HUES48 (cell line): ENCODE measurements around the gene ZNF488.

Experiments used
- H3K27ac ChIP-seq: one replicate; pipeline ENCODE4 v1.7.0; 2013; ENCODE audit warnings: low read depth, low read length, inconsistent platforms
- H3K27me3 ChIP-seq: 2 replicates; pipeline ENCODE4 v1.6.1; 2013; ENCODE audit warnings: mild to moderate bottlenecking, low read length; ENCODE audit not compliant: control insufficient read depth, insufficient read depth
- H3K36me3 ChIP-seq: 2 replicates; pipeline ENCODE4 v1.6.1; 2013; ENCODE audit warnings: low read length; ENCODE audit not compliant: control insufficient read depth, insufficient read depth
- H3K4me1 ChIP-seq: 2 replicates; pipeline ENCODE4 v1.6.1; 2013; ENCODE audit warnings: mild to moderate bottlenecking, low read length; ENCODE audit not compliant: control insufficient read depth, insufficient read depth
- H3K4me3 ChIP-seq: 2 replicates; pipeline ENCODE4 v1.5.1; 2013; ENCODE audit warnings: mild to moderate bottlenecking, low read depth, low read length
- H3K9ac ChIP-seq: 2 replicates; pipeline ENCODE4 v1.6.1; 2013; ENCODE audit warnings: mild to moderate bottlenecking, low read depth, low read length, moderate library complexity
- H3K9me3 ChIP-seq: 2 replicates; pipeline ENCODE4 v1.6.1; 2013; ENCODE audit warnings: low read length; ENCODE audit not compliant: control insufficient read depth, insufficient read depth

The ZNF488 gene

GRCh38 chr10:47365431-47366180, 18.5 kb downstream of the ZNF488 start:
- peaks cover 8% of the 10 kb centered on the region for H3K4me1 ChIP-seq
- no peaks in the 10 kb centered on the region for H3K9me3 ChIP-seq
- H3K9ac ChIP-seq = no peak overlapping the region
- H3K27me3 ChIP-seq = no peaks in the 10 kb centered on the region
- H3K4me3 ChIP-seq = no peak overlapping the region
- peaks cover 7% of the 10 kb centered on the region; the same call in 1 of the 2 replicates for H3K36me3 ChIP-seq
- no peak overlapping the region for H3K27ac ChIP-seq

- no peaks in the 10 kb centered on the region for H3K27me3 ChIP-seq
- H3K4me3 ChIP-seq = no peak overlapping the region
- peaks cover 8% of the 10 kb centered on the region for H3K4me1 ChIP-seq
- H3K9ac ChIP-seq = no peak overlapping the region
- H3K9me3 ChIP-seq = no peaks in the 10 kb centered on the region
- peaks cover 7% of the 10 kb centered on the region; the same call in 1 of the 2 replicates for H3K36me3 ChIP-seq
- no peak overlapping the region for H3K27ac ChIP-seq
Observed at GRCh38 chr10:47364911-47365310, 19.2 kb downstream of the ZNF488 start.

- Histone ChIP-seq H3K27me3 (no peaks in the 10 kb centered on the region), H3K4me3 (no peak overlapping the region), H3K9ac (no peak overlapping the region), H3K27ac (no peak overlapping the region), H3K36me3 (peaks cover 7% of the 10 kb centered on the region; the same call in 1 of the 2 replicates), H3K9me3 (no peaks in the 10 kb centered on the region), H3K4me1 (peaks cover 8% of the 10 kb centered on the region)
Observed at GRCh38 chr10:47364366-47364765, 19.7 kb downstream of the ZNF488 start.

GRCh38 chr10:47363781-47364180, 20.3 kb downstream of the ZNF488 start:
- no peaks in the 10 kb centered on the region for H3K27me3 ChIP-seq
- H3K27ac ChIP-seq = no peak overlapping the region
- peaks cover 8% of the 10 kb centered on the region for H3K4me1 ChIP-seq
- no peak overlapping the region for H3K9ac ChIP-seq
- H3K9me3 ChIP-seq = no peaks in the 10 kb centered on the region
- H3K4me3 ChIP-seq = no peak overlapping the region
- peaks cover 7% of the 10 kb centered on the region; the same call in 1 of the 2 replicates for H3K36me3 ChIP-seq

- Histone ChIP-seq H3K9me3 (no peaks in the 10 kb centered on the region), H3K27me3 (no peaks in the 10 kb centered on the region), H3K9ac (no peak overlapping the region), H3K36me3 (peaks cover 4% of the 10 kb centered on the region; the same call in 1 of the 2 replicates), H3K4me3 (no peak overlapping the region), H3K27ac (no peak overlapping the region), H3K4me1 (peaks cover 8% of the 10 kb centered on the region)
Observed at GRCh38 chr10:47362199-47362598, 21.9 kb downstream of the ZNF488 start.

GRCh38 chr10:47361293-47361692, 22.8 kb downstream of the ZNF488 start:
- Histone ChIP-seq H3K36me3 (no peaks in the 10 kb centered on the region), H3K27me3 (no peaks in the 10 kb centered on the region), H3K4me1 (peaks cover 8% of the 10 kb centered on the region), H3K9me3 (no peaks in the 10 kb centered on the region), H3K9ac (no peak overlapping the region), H3K4me3 (no peak overlapping the region), H3K27ac (no peak overlapping the region)

GRCh38 chr10:47360419-47361040, 23.6 kb downstream of the ZNF488 start:
- Histone ChIP-seq H3K9ac (no peak overlapping the region), H3K27ac (no peak overlapping the region), H3K4me3 (no peak overlapping the region), H3K9me3 (no peaks in the 10 kb centered on the region), H3K4me1 (peaks cover 8% of the 10 kb centered on the region), H3K27me3 (no peaks in the 10 kb centered on the region), H3K36me3 (no peaks in the 10 kb centered on the region)

GRCh38 chr10:47359626-47360418, 24.3 kb downstream of the ZNF488 start:
- no peak overlapping the region for H3K27ac ChIP-seq
- H3K4me3 ChIP-seq = no peak overlapping the region
- no peaks in the 10 kb centered on the region for H3K36me3 ChIP-seq
- H3K9me3 ChIP-seq = no peaks in the 10 kb centered on the region
- H3K27me3 ChIP-seq = no peaks in the 10 kb centered on the region
- peaks cover 8% of the 10 kb centered on the region for H3K4me1 ChIP-seq
- H3K9ac ChIP-seq = no peak overlapping the region

- H3K4me1 ChIP-seq = peaks cover 3% of the 10 kb centered on the region
- no peaks in the 10 kb centered on the region for H3K27me3 ChIP-seq
- H3K36me3 ChIP-seq = no peaks in the 10 kb centered on the region
- no peak overlapping the region for H3K9ac ChIP-seq
- no peaks in the 10 kb centered on the region for H3K9me3 ChIP-seq
- H3K27ac ChIP-seq = no peak overlapping the region
- no peak overlapping the region for H3K4me3 ChIP-seq
Observed at GRCh38 chr10:47359101-47359500, 25.0 kb downstream of the ZNF488 start.

- no peak overlapping the region for H3K4me3 ChIP-seq
- no peaks in the 10 kb centered on the region for H3K36me3 ChIP-seq
- H3K9me3 ChIP-seq = no peaks in the 10 kb centered on the region
- no peak overlapping the region for H3K9ac ChIP-seq
- H3K4me1 ChIP-seq = peaks cover 3% of the 10 kb centered on the region
- H3K27me3 ChIP-seq = no peaks in the 10 kb centered on the region
- no peak overlapping the region for H3K27ac ChIP-seq
Observed at GRCh38 chr10:47358457-47358856, 25.6 kb downstream of the ZNF488 start.

GRCh38 chr10:47357911-47358310, 26.2 kb downstream of the ZNF488 start:
- peaks cover 3% of the 10 kb centered on the region for H3K4me1 ChIP-seq
- no peaks in the 10 kb centered on the region for H3K36me3 ChIP-seq
- H3K9me3 ChIP-seq = no peaks in the 10 kb centered on the region
- no peak overlapping the region for H3K27ac ChIP-seq
- H3K27me3 ChIP-seq = no peaks in the 10 kb centered on the region
- no peak overlapping the region for H3K4me3 ChIP-seq
- no peak overlapping the region for H3K9ac ChIP-seq
